Suprapubic skin (tissue), 4 donors: ENCODE measurements around the gene DUT.

Source experiments
- CTCF ChIP-seq, 2 donors: fragments of 200-600 bp in 1 of 2; fragments of 450-650 bp in 1 of 2; sonication (generic) in 1 of 2; IDR thresholded peaks; one replicate each; pipeline ENCODE4 v1.5.1; 2016 to 2019; ENCODE audit warnings: antibody characterized with exemption in 2 of 2, mild to moderate bottlenecking in 1 of 2, moderate library complexity in 1 of 2
- EP300 ChIP-seq: sonication (generic); formaldehyde crosslinking; IDR thresholded peaks from one replicate; pipeline ENCODE4 v1.6.1; 2017; ENCODE audit warnings: antibody characterized with exemption
- POLR2A ChIP-seq, 2 donors: fragments of 450-650 bp; IDR thresholded peaks; one replicate each; pipeline ENCODE4 v1.6.1; 2017; ENCODE audit warnings: antibody characterized with exemption in 2 of 2, mild to moderate bottlenecking in 2 of 2, moderate library complexity in 2 of 2
- POLR2AphosphoS5 ChIP-seq, 3 donors: sonication (generic); formaldehyde crosslinking; IDR thresholded peaks; one replicate each; pipeline ENCODE4 v1.6.1; 2017; ENCODE audit warnings: antibody characterized with exemption in 3 of 3

GRCh38 chr15:48371961-48372360 lies 40.7 kb downstream of the DUT start:
- no peak for TF ChIP-seq CTCF (IDR thresholded peaks at IDR 0.05)
- no peak for TF ChIP-seq POLR2AphosphoS5 (IDR thresholded peaks at IDR 0.05)
- no peak for TF ChIP-seq EP300
- no peak for TF ChIP-seq POLR2A (IDR thresholded peaks at IDR 0.05)
